ENCODE measurements around the gene OTUD7B. TPM values are rescaled to one million over a fixed set of nuclear protein-coding genes. Genes with fewer than 3 reads are reported as not detected.

The OTUD7B gene
- total and polyA plus RNA-seq, 9 of the 15 experiments (the other 6 are each of a cell fraction or from before 2014, with no cell fraction given): 0.96 to 18.8 (median 7.4) TPM

DNA sequence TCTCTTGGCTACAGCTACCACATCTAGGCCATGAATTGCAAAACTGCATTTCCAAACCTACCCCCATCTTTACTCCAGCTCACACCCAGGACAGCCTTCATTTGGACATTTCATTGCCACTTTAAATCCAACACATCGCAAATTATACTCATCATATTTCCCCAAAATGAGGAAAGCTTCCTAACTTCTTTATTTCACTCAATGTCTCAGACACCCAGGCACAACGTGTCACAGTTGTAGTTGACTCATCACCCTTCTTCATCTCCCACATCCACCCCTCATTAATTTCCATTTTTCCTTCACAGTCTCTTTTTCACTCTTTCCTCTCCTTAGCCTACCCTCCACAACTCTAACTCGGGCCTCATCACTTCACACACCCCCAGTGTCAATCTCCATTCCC lies 6.7 kb downstream of the OTUD7B start:
- no peak for TF ChIP-seq ZKSCAN1 (IDR thresholded peaks at IDR 0.05; ENCODE audit: low read depth, low read length)
- TF ChIP-seq, protein P1, sequence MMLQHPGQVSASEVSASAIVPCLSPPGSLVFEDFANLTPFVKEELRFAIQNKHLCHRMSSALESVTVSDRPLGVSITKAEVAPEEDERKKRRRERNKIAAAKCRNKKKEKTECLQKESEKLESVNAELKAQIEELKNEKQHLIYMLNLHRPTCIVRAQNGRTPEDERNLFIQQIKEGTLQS (IDR thresholded peaks at IDR 0.05): peak; percentile 17; the same call in 1 of the 2 replicates
- TF ChIP-seq, protein P1 (CRISPR knock-in tag; conservative IDR thresholded peaks at IDR 0.05): no peak
- TF ChIP-seq, protein P2, sequence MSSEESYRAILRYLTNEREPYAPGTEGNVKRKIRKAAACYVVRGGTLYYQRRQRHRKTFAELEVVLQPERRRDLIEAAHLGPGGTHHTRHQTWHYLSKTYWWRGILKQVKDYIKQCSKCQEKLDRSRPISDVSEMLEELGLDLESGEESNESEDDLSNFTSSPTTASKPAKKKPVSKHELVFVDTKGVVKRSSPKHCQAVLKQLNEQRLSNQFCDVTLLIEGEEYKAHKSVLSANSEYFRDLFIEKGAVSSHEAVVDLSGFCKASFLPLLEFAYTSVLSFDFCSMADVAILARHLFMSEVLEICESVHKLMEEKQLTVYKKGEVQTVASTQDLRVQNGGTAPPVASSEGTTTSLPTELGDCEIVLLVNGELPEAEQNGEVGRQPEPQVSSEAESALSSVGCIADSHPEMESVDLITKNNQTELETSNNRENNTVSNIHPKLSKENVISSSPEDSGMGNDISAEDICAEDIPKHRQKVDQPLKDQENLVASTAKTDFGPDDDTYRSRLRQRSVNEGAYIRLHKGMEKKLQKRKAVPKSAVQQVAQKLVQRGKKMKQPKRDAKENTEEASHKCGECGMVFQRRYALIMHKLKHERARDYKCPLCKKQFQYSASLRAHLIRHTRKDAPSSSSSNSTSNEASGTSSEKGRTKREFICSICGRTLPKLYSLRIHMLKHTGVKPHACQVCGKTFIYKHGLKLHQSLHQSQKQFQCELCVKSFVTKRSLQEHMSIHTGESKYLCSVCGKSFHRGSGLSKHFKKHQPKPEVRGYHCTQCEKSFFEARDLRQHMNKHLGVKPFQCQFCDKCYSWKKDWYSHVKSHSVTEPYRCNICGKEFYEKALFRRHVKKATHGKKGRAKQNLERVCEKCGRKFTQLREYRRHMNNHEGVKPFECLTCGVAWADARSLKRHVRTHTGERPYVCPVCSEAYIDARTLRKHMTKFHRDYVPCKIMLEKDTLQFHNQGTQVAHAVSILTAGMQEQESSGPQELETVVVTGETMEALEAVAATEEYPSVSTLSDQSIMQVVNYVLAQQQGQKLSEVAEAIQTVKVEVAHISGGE (CRISPR knock-in tag; IDR thresholded peaks at IDR 0.05): no peak
- Histone ChIP-seq H3K9me3 (replicated peaks; ENCODE audit: control insufficient read depth, insufficient read depth, low read depth, low read length) (no peaks in the 10 kb centered on the region), H3K36me3 (ENCODE audit: control insufficient read depth, insufficient read depth, low read length) (peaks cover 48% of the 10 kb centered on the region), H3K4me2 (ENCODE audit: insufficient read depth, low read length) (no peak overlapping the region), H4K20me1 (replicated peaks; ENCODE audit: control insufficient read depth, insufficient read depth, low read length) (peaks cover 12% of the 10 kb centered on the region; the same call in 1 of the 2 replicates), H3K79me2 (ENCODE audit: control insufficient read depth, insufficient read depth, low read length) (peaks cover 40% of the 10 kb centered on the region), H3K9ac (ENCODE audit: insufficient read depth in 1 of 2, low read depth in 2 of 2, low read length in 2 of 2) (no peak overlapping the region), H3K27ac (ENCODE audit: extremely low read depth, low read depth, low read length) (no peak overlapping the region), H3K4me3 (no peak overlapping the region), H3K27me3 (ENCODE audit: control insufficient read depth in 2 of 2, insufficient read depth in 2 of 2, low read length in 2 of 2) (no peaks in the 10 kb centered on the region), H2AFZ (ENCODE audit: low read depth, low read length) (no peak overlapping the region), H3K9me1 (ENCODE audit: control insufficient read depth, insufficient read depth, low read length) (peaks cover 6% of the 10 kb centered on the region), H3K4me1 (replicated peaks in 1 of 2; ENCODE audit: control insufficient read depth in 2 of 2, insufficient read depth in 2 of 2, low read length in 2 of 2) (peaks cover 5 to 35% of the 10 kb centered on the region in 2 experiments; a peak in 4 of 5 replicates)
- 58% methylated on average over 3 of the region's 3 CpGs for WGBS (ENCODE audit: insufficient coverage, low coverage, missing lambda C conversion rate)
- DNase-seq (ENCODE audit: extremely low read depth in 1 of 4, low spot score in 3 of 4) (no peak), ATAC-seq (no peak), FAIRE-seq (no peak)
- in situ Hi-C loops (cut with MboI): no loop called here
- no TSS peak for BruUV-seq (replicated peaks)
- intact Hi-C loops (cut with micrococcal nuclease): no loop called here
- CTCF ChIA-PET (ENCODE audit: low intra/inter-chr PET ratio): no interaction called here
- POLR2A ChIA-PET: interaction anchor here (0.9 to 1.2 kb wide), 3 partner anchors 9 to 118 kb away, joined by 3 to 5 read pairs (median 3); no protein-coding TSS in a partner anchor

Data from K562 (cell line).